Measurements from ENCODE around the gene ZMAT5.
"Not testable (repeated sequence)": the region's sequence is repeated elsewhere in the genome, so short reads cannot be mapped to it uniquely, and the experiment has no call there.

The ZMAT5 gene

GRCh38 chr22:29786031-29786430 lies 19.2 kb upstream of the ZMAT5 start:
- DNase-seq (ENCODE audit: low read depth): no peak

DNA sequence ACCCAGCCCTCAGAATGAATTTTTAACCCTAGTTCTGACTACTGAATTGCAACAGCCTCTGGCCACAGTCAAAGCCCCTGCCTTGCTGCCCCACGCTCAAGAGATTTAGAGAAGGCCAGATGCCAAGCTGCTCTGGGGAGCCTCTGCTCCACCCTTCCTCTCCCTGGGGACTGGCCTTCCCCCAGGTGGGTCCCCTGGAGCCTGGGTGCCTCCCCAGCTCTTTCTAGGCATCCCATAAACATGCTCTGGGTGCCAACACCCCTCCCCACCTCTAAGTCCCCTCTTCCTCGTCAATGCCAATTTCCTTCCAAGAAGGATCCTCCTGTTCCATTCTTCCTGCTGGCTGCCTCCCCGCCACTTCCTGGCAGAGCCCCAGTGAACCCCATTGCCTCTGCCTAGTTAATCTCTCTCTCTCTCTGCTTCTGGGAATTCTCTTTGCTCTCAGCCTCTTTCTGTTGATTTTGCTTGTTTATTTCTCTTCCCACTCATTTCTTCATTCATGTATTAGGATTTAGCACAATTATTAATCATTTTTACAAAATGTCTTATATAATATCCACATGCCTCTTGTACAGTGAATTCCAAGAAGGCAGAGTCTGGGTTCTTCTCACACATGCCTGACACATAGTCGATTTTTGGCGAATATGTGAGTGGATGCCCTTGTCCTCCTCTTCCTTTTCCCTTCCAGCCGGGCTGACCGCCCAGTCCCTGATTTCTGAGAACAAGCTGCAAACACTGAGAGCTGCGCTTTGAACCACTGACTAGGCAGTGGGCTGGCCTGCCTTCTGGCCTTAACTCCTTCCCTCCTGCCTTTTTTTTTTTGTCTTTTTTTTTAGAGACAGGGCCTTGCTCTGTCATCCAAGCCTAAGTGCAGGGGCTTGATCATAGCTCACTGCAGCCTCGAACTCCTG lies 17.9 kb upstream of the ZMAT5 start:
- DNase-seq (ENCODE audit: low read depth): peak; percentile 33

DNA sequence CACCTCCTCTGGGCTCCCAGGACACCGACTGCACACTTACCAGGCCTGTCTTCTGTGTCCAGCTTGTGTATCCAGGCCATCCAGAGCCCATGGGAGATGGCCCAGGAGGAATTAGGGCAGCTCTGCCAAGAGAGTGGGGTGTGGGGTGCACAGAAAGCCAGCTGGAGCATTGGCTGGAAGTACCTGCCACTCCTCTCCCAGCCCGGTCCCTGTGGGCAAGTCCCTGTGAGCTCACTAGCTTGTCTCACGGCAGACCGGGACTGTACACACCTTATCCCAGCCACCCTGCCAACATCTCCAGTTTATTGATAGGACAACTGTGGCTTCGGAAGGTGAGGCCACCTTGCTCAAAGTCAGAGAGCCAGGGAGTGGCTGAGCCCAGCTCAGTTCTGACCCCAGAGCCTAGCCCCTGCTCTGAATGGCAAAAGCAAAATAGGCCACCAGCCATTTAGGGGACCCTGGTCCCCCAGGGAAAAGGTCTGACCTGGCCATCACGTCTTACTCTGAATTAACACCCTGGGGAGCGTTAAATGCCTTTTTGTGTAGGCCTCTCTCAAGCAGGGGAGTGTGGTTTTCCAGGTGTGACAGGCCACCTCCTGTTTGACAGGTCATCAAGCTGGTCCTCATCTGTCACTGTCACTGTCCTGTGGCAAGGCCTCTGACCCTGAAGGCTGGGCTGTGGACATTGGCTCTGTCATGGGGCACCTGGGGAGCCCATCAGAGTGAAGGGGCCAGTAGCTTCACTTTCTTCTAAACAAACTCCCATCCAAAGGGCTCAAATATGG lies 15.4 kb upstream of the ZMAT5 start:
- DNase-seq (ENCODE audit: low read depth): no peak

DNA sequence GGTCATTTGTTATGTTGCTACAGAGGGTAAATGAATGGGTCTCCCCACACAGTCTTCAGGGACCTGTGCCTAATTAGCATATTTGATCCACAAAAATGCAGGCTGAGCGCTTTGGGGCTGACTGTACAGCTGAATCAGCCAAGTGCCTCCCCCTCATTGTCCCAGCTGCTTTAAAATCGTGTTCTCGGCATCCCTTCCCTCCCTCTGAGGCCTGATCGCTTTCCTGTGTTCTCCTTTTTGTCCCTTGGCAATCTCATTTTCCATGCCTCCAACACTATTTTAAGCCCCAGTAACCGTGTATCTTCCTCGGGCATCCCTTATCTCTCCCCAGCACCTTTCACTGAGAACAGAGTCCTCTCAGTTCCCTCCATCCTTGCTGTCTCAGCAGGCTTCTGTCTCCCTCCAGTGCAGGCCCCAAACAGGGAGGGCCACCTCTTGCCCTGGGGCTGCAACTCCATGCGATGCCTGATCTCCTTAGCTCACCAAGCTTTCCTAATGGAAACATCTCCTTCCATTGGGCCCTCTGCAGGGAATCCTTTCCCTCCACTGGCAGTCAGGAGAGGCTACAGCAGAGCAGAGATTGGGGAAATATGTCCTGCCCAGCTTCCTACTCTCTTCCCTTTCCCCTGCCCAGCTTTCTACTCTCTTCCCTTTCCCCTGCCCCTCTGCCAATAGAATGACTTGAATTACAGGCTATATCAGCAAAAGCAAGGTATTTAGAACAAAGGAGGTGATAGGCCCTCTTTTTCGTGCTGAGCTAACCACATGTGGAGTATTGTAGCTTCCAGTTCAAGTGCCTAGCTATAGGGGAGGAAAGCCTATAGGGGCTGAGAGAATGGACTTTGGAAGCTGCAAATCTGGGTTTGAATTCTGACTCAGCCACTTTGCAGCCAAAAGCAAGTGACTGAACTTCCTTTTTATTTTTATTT lies 14.2 kb upstream of the ZMAT5 start:
- DNase-seq (ENCODE audit: low read depth): peak; percentile 83

DNA sequence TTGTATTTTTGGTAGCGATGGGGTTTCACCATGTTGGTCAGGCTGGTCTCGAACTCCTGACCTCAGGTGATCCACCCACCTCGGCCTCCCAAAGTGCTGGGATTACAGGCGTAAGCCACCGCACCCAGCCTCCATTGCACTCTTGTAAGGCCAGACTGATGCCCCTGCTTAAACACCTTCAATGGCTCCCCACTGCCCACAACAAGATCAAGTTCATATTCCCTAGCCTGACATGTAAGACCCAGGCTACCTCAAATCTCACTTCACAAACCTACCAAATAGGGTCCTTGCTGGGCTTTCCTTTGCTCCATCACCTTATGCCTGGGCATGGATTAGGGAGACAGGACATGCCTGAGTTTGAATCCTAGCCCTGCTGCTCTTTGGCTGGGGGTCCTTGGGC lies 13.4 kb upstream of the ZMAT5 start:
- DNase-seq (ENCODE audit: low read depth): no peak

- peak; percentile 78 for DNase-seq (ENCODE audit: low read depth)
Measured at GRCh38 chr22:29773233-29773632, 6.4 kb upstream of the ZMAT5 start.

DNA sequence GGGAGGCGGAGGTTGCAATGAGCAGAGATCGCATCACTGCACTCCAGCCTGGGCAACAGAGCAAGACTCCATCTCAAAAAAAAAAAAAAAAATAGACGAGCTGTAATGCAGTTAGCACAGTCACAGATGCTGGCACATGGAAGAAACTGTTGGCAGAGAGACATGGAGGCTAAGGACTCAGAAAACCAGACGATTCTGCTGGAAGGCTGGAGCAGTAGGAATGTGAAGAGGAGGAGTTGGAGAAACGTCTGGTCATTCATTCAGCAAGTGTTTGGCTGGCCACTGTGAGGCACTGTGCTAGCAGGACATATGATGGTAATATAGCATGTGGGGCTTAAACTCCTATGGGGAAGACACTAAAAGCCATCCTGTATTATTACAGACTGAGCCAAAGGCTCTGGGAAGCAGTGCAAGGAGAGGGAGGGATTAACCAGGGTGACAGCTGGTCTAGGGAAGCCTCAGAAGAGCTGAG lies 5.4 kb upstream of the ZMAT5 start:
- DNase-seq (ENCODE audit: low read depth): peak; percentile 76

DNA sequence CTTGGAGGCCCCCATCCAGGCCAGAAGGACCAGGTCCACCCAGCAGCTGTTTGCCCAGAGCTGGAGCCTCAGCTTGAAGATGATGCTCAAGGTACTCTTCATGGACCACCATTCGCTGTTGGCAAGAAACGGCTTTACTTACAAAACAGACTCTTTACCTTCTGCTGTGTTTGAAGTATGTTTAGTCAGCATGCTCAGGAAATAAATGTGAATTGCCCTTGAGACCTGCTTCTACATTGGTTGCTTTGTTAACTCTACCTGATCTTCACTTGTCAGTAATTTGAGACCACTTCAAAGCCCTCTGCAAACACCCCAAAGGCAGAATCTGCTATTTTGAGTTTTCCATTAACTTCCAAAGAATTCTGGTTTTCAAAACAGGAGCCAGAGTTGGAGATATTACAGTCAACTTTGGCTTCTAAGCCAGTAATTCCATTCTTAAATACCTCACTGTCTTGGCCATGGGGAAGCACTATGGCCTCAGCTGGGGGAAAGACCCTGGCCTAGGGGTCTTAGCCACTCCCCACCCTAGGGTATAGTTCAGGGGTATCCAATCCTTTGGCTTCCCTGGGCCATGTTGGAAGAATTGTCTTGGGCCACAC lies 3.0 kb upstream of the ZMAT5 start:
- DNase-seq (ENCODE audit: low read depth): no peak

DNA sequence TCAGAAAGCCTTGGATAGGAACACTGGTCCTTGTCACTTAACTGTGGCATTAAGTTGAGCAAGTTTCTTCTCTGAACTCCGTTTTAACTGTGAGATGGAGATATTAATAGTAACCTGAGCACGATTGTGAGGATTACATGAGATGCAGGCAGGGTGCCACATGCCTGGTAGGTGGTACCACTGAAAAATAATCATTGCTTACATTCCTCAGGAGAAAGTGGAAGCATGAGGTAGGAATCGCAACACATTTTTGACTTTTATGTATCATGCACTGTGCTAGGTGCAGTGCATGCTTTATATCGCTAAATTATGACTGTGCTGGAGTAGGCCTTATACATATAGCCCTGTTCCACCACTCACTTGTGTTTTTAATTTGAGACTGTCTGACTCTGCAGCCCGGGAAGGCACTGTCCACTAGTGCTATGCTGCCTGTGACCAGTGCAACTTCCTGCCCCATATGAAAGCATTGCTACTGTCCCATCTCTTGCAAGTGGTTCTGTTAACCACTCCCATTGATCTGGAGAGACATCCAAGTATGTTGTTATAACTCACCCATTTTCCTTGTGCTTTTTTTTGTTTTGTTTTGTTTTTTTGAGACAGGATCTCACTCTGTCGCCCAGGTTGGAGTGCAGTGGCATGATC lies 1.4 kb upstream of the ZMAT5 start:
- no peak for DNase-seq (ENCODE audit: low read depth)

- DNase-seq (ENCODE audit: low read depth): peak; percentile 84
Measured at GRCh38 chr22:29767171-29768051, 604 bp upstream of the ZMAT5 start, which contains the start of gene UQCR10. Gene UQCR10 (plus strand): TSS chr22:29767369. CDS start chr22:29767399, 30 bp downstream.

GRCh38 chr22:29765905-29766631 lies 739 bp downstream of the ZMAT5 start:
- no peak for DNase-seq (ENCODE audit: low read depth)

GRCh38 chr22:29762263-29762662 lies 4.5 kb downstream of the ZMAT5 start:
- DNase-seq (ENCODE audit: low read depth): no peak

GRCh38 chr22:29758959-29759358 lies 7.8 kb downstream of the ZMAT5 start:
- no peak for DNase-seq (ENCODE audit: low read depth)

DNA sequence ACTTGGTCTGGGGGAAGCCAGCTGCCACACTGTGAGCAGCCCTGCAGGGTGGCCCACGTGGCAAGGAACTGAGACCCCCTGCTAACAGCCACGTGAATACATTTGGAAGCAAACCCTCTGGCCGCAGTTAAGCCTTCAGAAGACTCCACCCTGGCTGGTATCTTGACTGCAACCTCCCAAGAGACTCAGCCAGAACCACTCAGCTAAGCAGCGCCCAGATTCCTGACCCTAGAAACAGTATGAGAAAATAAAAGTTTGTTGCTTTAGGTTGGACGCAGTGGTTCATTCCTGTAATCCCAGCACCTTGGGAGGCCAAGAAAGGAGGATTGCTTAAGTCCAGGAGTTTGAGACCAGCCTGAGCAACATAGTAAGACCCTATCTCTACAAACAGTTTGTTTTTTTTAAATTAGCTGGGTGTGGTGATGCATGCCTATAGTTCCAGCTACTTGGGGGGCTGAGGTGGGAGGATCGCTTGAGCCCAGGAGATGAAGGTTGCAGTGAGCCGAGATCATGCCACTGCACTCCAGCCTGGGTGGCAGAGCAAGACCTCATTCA lies 8.7 kb downstream of the ZMAT5 start:
- no peak for DNase-seq (ENCODE audit: low read depth)

GRCh38 chr22:29757096-29757495 lies 9.7 kb downstream of the ZMAT5 start:
- DNase-seq (ENCODE audit: low read depth): no peak

DNA sequence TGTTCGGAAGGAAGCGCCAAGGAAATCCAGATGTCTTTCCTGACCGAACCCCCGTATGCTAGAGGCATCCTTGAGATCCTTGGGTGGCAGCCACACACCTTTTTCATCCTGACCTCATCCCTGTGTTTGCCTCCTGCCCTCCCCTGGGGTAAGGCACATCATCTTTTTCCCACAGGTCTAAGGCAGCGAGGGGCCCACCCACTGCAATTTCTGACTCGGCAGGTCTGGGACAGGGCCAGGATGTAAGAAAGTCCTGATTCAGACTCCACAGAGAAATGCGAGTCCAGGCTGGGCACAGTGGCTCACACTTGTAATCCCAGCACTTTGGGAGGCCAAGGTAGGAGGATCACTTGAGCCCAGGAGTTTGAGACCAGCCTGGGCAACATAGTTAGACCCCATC lies 10.5 kb downstream of the ZMAT5 start:
- no peak for DNase-seq (ENCODE audit: low read depth)

GRCh38 chr22:29755889-29756288 lies 10.9 kb downstream of the ZMAT5 start:
- no peak for DNase-seq (ENCODE audit: low read depth)

- DNase-seq (ENCODE audit: low read depth): not testable (repeated sequence)
Measured at GRCh38 chr22:29754658-29755395, 12.0 kb downstream of the ZMAT5 start.

All from amniotic epithelial cell (primary cell).